Hepatocyte (in vitro differentiated cells): ENCODE data around the gene ST8SIA5.

ENCODE experiments used
- EZH2 ChIP-seq: fragments of 200-600 bp; sonication (generic); IDR thresholded peaks from 2 replicates; pipeline ENCODE4 v1.6.1; 2016; ENCODE audit warnings: antibody characterized with exemption, mild to moderate bottlenecking, borderline replicate concordance
- EZH2phosphoT487 ChIP-seq: fragments of 200-600 bp; sonication (generic); IDR thresholded peaks from one replicate; pipeline ENCODE4 v1.6.1; 2018; ENCODE audit warnings: antibody characterized with exemption, mild to moderate bottlenecking, low read depth, moderate library complexity; ENCODE audit not compliant: unreplicated experiment, severe bottlenecking
- TF ChIP-seq, protein P1 (sequence below): fragments of 200-600 bp; sonication (generic); IDR thresholded peaks from 2 replicates; pipeline ENCODE4 v1.5.1; 2016; ENCODE audit warnings: antibody characterized with exemption, mild to moderate bottlenecking; ENCODE audit not compliant: poor library complexity

DNA sequence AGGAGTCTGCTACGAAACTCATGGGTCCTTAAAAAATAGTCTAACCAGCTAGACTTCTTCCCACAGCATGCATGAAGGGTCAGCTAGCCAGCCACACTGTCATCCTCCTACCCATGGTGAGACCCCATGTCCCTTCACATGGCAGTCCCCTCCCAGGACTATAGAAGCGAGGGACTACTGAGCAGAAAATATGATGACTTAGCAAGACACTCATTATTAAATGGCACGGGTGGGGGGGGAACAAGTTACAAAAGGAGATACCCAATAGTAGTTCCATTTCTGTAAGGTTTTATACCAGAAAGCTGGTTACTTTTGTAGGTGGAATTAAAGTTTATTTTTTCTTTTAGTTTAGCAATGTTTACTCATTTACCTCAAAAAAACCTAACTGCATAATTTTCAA is 31.5 kb downstream of the ST8SIA5 start:
- TF ChIP-seq, protein P1, sequence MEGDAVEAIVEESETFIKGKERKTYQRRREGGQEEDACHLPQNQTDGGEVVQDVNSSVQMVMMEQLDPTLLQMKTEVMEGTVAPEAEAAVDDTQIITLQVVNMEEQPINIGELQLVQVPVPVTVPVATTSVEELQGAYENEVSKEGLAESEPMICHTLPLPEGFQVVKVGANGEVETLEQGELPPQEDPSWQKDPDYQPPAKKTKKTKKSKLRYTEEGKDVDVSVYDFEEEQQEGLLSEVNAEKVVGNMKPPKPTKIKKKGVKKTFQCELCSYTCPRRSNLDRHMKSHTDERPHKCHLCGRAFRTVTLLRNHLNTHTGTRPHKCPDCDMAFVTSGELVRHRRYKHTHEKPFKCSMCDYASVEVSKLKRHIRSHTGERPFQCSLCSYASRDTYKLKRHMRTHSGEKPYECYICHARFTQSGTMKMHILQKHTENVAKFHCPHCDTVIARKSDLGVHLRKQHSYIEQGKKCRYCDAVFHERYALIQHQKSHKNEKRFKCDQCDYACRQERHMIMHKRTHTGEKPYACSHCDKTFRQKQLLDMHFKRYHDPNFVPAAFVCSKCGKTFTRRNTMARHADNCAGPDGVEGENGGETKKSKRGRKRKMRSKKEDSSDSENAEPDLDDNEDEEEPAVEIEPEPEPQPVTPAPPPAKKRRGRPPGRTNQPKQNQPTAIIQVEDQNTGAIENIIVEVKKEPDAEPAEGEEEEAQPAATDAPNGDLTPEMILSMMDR: no peak
- TF ChIP-seq EZH2: no peak
- no peak for TF ChIP-seq EZH2phosphoT487
